ENCODE data around the gene KCNK1.

DNA sequence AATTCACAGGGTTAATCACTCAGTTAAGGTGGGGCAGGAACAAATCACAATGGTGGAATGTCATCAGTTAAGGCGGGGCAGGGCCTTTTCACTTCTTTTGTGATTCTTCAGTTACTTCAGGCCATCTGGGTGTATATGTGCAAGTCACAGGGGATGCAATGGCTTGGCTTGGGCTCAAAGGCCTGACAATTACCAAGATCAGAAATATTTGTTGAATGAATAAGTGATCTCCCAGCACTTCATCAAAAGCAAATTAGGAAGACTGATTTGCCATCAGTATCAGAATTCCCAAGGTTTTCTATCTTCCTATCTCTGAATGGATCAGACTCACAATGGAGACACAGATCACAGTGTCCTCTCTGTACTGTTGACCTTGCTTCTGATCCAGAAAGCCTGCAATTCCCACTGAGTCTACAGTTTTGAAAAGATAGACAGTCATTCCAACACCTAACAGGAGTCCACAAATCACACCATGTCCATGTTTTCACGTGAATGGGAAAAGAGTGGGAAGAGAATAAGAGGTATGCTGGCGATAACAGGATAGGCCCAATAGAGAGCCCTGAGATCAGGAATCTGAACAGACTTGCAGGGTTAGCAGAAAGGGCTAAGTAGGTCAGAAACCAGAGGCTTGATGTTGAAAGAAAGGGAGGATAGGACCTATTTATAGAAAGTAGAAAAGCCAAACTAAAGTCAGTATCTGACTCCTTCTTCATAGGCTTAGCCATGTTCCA, 75.3 kb downstream of the KCNK1 start:
- TF ChIP-seq, protein P1, sequence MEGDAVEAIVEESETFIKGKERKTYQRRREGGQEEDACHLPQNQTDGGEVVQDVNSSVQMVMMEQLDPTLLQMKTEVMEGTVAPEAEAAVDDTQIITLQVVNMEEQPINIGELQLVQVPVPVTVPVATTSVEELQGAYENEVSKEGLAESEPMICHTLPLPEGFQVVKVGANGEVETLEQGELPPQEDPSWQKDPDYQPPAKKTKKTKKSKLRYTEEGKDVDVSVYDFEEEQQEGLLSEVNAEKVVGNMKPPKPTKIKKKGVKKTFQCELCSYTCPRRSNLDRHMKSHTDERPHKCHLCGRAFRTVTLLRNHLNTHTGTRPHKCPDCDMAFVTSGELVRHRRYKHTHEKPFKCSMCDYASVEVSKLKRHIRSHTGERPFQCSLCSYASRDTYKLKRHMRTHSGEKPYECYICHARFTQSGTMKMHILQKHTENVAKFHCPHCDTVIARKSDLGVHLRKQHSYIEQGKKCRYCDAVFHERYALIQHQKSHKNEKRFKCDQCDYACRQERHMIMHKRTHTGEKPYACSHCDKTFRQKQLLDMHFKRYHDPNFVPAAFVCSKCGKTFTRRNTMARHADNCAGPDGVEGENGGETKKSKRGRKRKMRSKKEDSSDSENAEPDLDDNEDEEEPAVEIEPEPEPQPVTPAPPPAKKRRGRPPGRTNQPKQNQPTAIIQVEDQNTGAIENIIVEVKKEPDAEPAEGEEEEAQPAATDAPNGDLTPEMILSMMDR (IDR thresholded peaks at IDR 0.05; ENCODE audit: insufficient read depth, low read depth, low read length) = no peak
- no peak for TF ChIP-seq EZH2 (IDR thresholded peaks at IDR 0.05; ENCODE audit: insufficient read depth, low read length)
